Hepatic stellate cell (primary cell): ENCODE data around the gene RYR2.
A peak's percentile ranks its signal among the peaks of the same experiment; 100 is the strongest.

Experiments used
- DNase-seq: peaks from one replicate; pipeline ENCODE4 v3.0.0; 2011; ENCODE audit warnings: low spot score

Gene RYR2

GRCh38 chr1:237672748-237673147, 630.8 kb downstream of the RYR2 start:
- DNase-seq = no peak

- no peak for DNase-seq
Observed at GRCh38 chr1:237673631-237674030, 631.6 kb downstream of the RYR2 start.

GRCh38 chr1:237677979-237678378, 636.0 kb downstream of the RYR2 start:
- DNase-seq = peak; percentile 2

- DNase-seq = no peak
Observed at GRCh38 chr1:237679687-237680086, 637.7 kb downstream of the RYR2 start.

GRCh38 chr1:237681210-237681609, 639.2 kb downstream of the RYR2 start:
- DNase-seq = no peak

GRCh38 chr1:237684236-237684635, 642.3 kb downstream of the RYR2 start:
- no peak for DNase-seq

GRCh38 chr1:237685551-237685950, 643.6 kb downstream of the RYR2 start:
- DNase-seq = no peak

- no peak for DNase-seq
Observed at GRCh38 chr1:237687804-237688203, 645.8 kb downstream of the RYR2 start.

- no peak for DNase-seq
Observed at GRCh38 chr1:237690656-237691055, 648.7 kb downstream of the RYR2 start.

GRCh38 chr1:237692255-237692654, 650.3 kb downstream of the RYR2 start:
- no peak for DNase-seq

GRCh38 chr1:237695878-237696277, 653.9 kb downstream of the RYR2 start:
- no peak for DNase-seq

- DNase-seq = no peak
Observed at GRCh38 chr1:237700181-237700580, 658.2 kb downstream of the RYR2 start.

- no peak for DNase-seq
Observed at GRCh38 chr1:237701534-237701933, 659.5 kb downstream of the RYR2 start.

GRCh38 chr1:237702161-237702560, 660.2 kb downstream of the RYR2 start:
- DNase-seq = no peak

GRCh38 chr1:237705462-237705861, 663.5 kb downstream of the RYR2 start:
- DNase-seq = no peak

GRCh38 chr1:237709355-237709754, 667.4 kb downstream of the RYR2 start:
- DNase-seq = no peak

- no peak for DNase-seq
Observed at GRCh38 chr1:237711281-237711680, 669.3 kb downstream of the RYR2 start.

GRCh38 chr1:237712082-237712481, 670.1 kb downstream of the RYR2 start:
- no peak for DNase-seq

GRCh38 chr1:237712586-237713157, 670.7 kb downstream of the RYR2 start:
- DNase-seq = no peak

- no peak for DNase-seq
Observed at GRCh38 chr1:237713916-237714315, 671.9 kb downstream of the RYR2 start.

- DNase-seq = no peak
Observed at GRCh38 chr1:237717106-237717505, 675.1 kb downstream of the RYR2 start.

GRCh38 chr1:237730826-237731350, 688.9 kb downstream of the RYR2 start:
- no peak for DNase-seq

GRCh38 chr1:237732657-237733056, 690.7 kb downstream of the RYR2 start:
- DNase-seq = no peak

GRCh38 chr1:237736372-237737029, 694.5 kb downstream of the RYR2 start:
- DNase-seq = no peak
